Heart left ventricle (tissue), 16 donors: ENCODE data around the gene ADO. TPM values are rescaled to one million over a fixed set of nuclear protein-coding genes. Genes with fewer than 3 reads are reported as not detected.

Experiments
- ATAC-seq, 4 donors: fragments of 200-7000 bp; cut with Tn5 transposase; one replicate each; pipeline ENCODE4 v1.9.1; 2020 to 2022; ENCODE audit warnings: moderate library complexity in 4 of 4, mild to moderate bottlenecking in 3 of 4, moderate number of reproducible peaks in 1 of 4
- DNase-seq, 5 donors: peaks; one replicate each; pipeline ENCODE4 v3.0.0-alpha.2; 2020
- H3K27ac ChIP-seq, 12 donors: fragments of 200-600 bp; sonication (generic) in 4 of 12; one replicate each; pipeline versions ENCODE4 v1.5.0 to v1.8.0; 2016 to 2022; ENCODE audit warnings: mild to moderate bottlenecking in 2 of 12
- H3K27me3 ChIP-seq, 9 donors: fragments of 200-600 bp; sonication (generic) in 2 of 9; one replicate each; pipeline versions ENCODE4 v1.5.1 to v1.8.0; 2016 to 2022; ENCODE audit warnings: mild to moderate bottlenecking in 3 of 9
- H3K36me3 ChIP-seq, 9 donors: fragments of 200-600 bp; sonication (generic) in 2 of 9; one replicate each; pipeline versions ENCODE4 v1.5.0 to v1.8.0; 2018 to 2022; ENCODE audit warnings: mild to moderate bottlenecking in 2 of 9
- H3K4me1 ChIP-seq, 12 donors: fragments of 200-600 bp; sonication (generic) in 4 of 12; one replicate each; pipeline versions ENCODE4 v1.5.0 to v1.8.0; 2016 to 2022; ENCODE audit warnings: mild to moderate bottlenecking in 3 of 12
- H3K4me3 ChIP-seq, 12 donors: fragments of 200-600 bp; sonication (generic) in 4 of 12; one replicate each; pipeline versions ENCODE4 v1.5.0 to v1.8.0; 2017 to 2022; ENCODE audit warnings: mild to moderate bottlenecking in 9 of 12, moderate library complexity in 4 of 12
- H3K9me3 ChIP-seq, 12 donors: fragments of 200-600 bp; sonication (generic) in 4 of 12; one replicate each; pipeline versions ENCODE4 v1.5.0 to v1.8.0; 2016 to 2022; ENCODE audit warnings: mild to moderate bottlenecking in 1 of 12
- POLR2A ChIP-seq, 2 donors: fragments of 450-650 bp; IDR thresholded peaks; one replicate each; pipeline ENCODE4 v1.6.1; 2017; ENCODE audit warnings: antibody characterized with exemption in 2 of 2, mild to moderate bottlenecking in 2 of 2, moderate library complexity in 2 of 2
- WGBS, 4 donors: extraction: QIAGEN DNeasy Blood & Tissue Kit in 2 of 4; methylation state at CpG; one replicate each; pipeline versions ENCODE4 v1.1.5 to v1.1.7; 2013 to 2018; 5-methylcytosine and 5-hydroxymethylcytosine counted together
- intact Hi-C, 10 donors: fragments of 100-400 bp; cut with DNase I; formaldehyde crosslinking; loops; one replicate each; pipeline versions ENCODE4 v1.11.1 to v1.14.2; 2022
- polyA plus RNA-seq, 2 donors: library from polyadenylated mRNA; stranded (reverse); fragments of 200-250 nt; gene quantifications; one replicate each; pipeline ENCODE4 v1.2.3, GENCODE V29; 2013
- total RNA-seq, 9 donors: library from RNA; depleted of rRNA in 2 of 9; stranded (reverse); fragments of >200 nt in 2 of 9; fragmentation: NEBNext Ultra II Directional in 3 of 9; extraction: Animal tissue kit (Norgen Biotek cat#: 25700) in 3 of 9; gene quantifications; one replicate each; pipeline versions ENCODE4 v1.1.0 to v1.2.4, GENCODE V29; 2016 to 2023
- TF ChIP-seq, protein P1 (sequence below), 12 donors: fragments of 200-600 bp; sonication (generic) in 4 of 12; IDR thresholded peaks; one replicate each; pipeline versions ENCODE4 v1.5.0 to v1.8.0; 2018 to 2022; ENCODE audit warnings: antibody characterized with exemption in 12 of 12, mild to moderate bottlenecking in 5 of 12
- donor health status: ischemic (EF 13 %, LVEDD 7.1; RV severe dilation, severe dysfunction).
- donor health status: healthy with polysubstance abuse.
- donor health status: DM: no; HTN: yes; CAD: no.
- donor health status: DM: no; HTN: no; CAD: no.
- donor health status: ischemic (EF 25% LVEDD 6.9; RV normal size, moderate dysfunction).
- donor health status: ischemic (EF 25% LVEDD 5.7; RV mildly dilated, moderate dysfunction).
- donor health status: healthy.
- donor health status: DM: yes; HTN: yes; CAD: no.
- donor health status: ischemic (EF 35%, LVEDD 5.7; RV mildly dilated, moderate dysfunction).
- donor health status: nonischemic (EF 11% LVEDD 7.7; RV severe dilation, severe dysfunction).
- donor health status: DM: yes; HTN: yes; CAD: no.
- donor health status: PGD.
- donor health status: ischemic (EF 29% LVEDD 5.4; RV normal size, mild dysfunction).
- donor health status: nonischemic (EF 23%, LVEDD 6.1; RV moderate dilation, normal function).

ADO gene
- total and polyA plus RNA-seq, 11 donors, result 7.6 to 35.5 (median 19.7) TPM

DNA sequence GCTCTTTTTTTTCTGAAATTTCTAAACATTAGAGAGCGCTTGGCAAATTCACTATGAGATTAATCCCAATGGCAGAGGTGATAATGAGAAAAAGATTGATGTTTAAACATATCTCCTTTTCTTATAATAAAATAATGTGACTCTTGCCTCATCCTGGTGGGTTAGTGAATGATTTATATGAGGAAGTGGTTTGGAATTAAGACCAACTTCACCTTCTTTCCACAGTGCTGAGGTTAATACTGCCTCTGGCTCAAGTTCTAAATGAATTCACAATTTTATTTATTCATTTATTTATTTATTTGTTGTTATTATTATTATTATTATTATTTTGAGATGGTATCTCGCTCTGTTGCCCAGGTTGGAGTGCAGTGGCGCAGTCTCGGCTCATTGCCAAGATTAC, 40.5 kb upstream of the ADO start:
- intact Hi-C loops, result loop anchor here in 3 of 10 donors (5.0 kb wide), 2 partner anchors 38 to 43 kb away; partner anchors contain the start of gene ADO (in 1 of the 3)
- 97 to 98% (median 97%) methylated on average over 4 of the region's 4 CpGs for WGBS, 4 donors
- no peak for TF ChIP-seq POLR2A (IDR thresholded peaks at IDR 0.05)
- TF ChIP-seq, protein P1, sequence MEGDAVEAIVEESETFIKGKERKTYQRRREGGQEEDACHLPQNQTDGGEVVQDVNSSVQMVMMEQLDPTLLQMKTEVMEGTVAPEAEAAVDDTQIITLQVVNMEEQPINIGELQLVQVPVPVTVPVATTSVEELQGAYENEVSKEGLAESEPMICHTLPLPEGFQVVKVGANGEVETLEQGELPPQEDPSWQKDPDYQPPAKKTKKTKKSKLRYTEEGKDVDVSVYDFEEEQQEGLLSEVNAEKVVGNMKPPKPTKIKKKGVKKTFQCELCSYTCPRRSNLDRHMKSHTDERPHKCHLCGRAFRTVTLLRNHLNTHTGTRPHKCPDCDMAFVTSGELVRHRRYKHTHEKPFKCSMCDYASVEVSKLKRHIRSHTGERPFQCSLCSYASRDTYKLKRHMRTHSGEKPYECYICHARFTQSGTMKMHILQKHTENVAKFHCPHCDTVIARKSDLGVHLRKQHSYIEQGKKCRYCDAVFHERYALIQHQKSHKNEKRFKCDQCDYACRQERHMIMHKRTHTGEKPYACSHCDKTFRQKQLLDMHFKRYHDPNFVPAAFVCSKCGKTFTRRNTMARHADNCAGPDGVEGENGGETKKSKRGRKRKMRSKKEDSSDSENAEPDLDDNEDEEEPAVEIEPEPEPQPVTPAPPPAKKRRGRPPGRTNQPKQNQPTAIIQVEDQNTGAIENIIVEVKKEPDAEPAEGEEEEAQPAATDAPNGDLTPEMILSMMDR (IDR thresholded peaks at IDR 0.05), result no peak

DNA sequence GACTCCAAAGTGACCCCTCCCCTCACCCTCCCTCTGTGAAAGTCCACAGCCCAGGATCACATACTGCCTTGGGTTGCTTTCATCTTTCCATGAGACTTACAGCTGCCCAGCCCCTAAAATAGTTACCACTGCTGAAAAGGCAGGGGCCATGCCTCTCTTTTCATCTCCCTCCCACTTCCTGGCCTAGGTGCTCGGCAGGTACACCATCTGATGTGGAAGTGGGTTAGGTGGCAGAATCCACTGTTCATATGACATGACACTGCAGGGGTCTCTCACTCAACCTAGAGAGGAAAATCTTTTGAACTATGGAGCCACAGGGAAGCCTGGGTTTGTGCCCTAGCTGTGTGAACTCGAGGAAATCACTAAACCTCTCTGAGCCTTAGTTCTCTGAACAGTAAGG, 38.8 kb upstream of the ADO start:
- Histone ChIP-seq H3K4me3 (no peak overlapping the region), H3K27ac (no peak overlapping the region), H3K36me3 (no peaks in the 10 kb centered on the region), H3K27me3 (no peaks in the 10 kb centered on the region), H3K4me1 (peaks cover 0 to 43% (median 21%) of the 10 kb centered on the region in 12 donors), H3K9me3 (no peaks in the 10 kb centered on the region)
- 90 to 96% (median 93%) methylated on average over 2 of the region's 2 CpGs for WGBS, 4 donors
- intact Hi-C loops, result no loop called here
- ATAC-seq (no peak), DNase-seq (no peak)
- TF ChIP-seq POLR2A (IDR thresholded peaks at IDR 0.05), result no peak
- TF ChIP-seq, protein P1 (IDR thresholded peaks at IDR 0.05), result no peak

More for the DNA sequence above, 40.5 kb upstream of the ADO start:
- DNase-seq (no peak), ATAC-seq (no peak)
- no peak overlapping the region for H3K4me3 ChIP-seq
- no peaks in the 10 kb centered on the region for H3K27me3 ChIP-seq
- H3K4me1 ChIP-seq, result peaks cover 0 to 39% (median 16%) of the 10 kb centered on the region in 12 donors
- peak overlapping the region in 6 of 12 donors; percentile 63 to 80 (median 71) for H3K27ac ChIP-seq
- H3K36me3 ChIP-seq, result no peaks in the 10 kb centered on the region
- H3K9me3 ChIP-seq, result no peaks in the 10 kb centered on the region

DNA sequence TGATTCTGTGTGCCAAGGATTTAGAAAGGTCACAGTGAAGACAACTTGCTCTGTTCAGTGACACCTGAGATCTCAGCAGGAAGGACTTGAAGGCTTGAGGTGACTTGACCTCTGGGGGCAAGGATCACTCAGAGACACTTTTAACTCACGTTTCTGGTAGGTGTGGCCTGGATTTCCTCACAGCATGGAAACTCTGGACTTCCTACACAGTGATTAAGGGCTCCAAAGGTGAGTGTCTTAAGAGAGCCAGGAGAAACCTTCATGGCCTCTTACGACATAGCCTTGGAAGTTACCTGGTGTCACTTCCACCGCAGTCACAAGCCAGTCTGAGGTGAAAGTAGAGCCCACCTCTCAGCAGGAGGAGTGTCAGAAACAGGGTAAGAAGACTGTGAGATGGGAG, 38.1 kb upstream of the ADO start:
- TF ChIP-seq, protein P1 (IDR thresholded peaks at IDR 0.05), result no peak
- no peak for TF ChIP-seq POLR2A (IDR thresholded peaks at IDR 0.05)
- no peak for ATAC-seq
- Histone ChIP-seq H3K27ac (no peak overlapping the region), H3K9me3 (no peaks in the 10 kb centered on the region), H3K4me1 (peaks cover 0 to 42% (median 17%) of the 10 kb centered on the region in 12 donors), H3K27me3 (no peaks in the 10 kb centered on the region), H3K36me3 (no peaks in the 10 kb centered on the region), H3K4me3 (no peak overlapping the region)
- DNase-seq, result no peak
- WGBS, 4 donors, result 66 to 75% (median 71%) methylated on average over 3 of the region's 3 CpGs
- intact Hi-C loops, result no loop called here

DNA sequence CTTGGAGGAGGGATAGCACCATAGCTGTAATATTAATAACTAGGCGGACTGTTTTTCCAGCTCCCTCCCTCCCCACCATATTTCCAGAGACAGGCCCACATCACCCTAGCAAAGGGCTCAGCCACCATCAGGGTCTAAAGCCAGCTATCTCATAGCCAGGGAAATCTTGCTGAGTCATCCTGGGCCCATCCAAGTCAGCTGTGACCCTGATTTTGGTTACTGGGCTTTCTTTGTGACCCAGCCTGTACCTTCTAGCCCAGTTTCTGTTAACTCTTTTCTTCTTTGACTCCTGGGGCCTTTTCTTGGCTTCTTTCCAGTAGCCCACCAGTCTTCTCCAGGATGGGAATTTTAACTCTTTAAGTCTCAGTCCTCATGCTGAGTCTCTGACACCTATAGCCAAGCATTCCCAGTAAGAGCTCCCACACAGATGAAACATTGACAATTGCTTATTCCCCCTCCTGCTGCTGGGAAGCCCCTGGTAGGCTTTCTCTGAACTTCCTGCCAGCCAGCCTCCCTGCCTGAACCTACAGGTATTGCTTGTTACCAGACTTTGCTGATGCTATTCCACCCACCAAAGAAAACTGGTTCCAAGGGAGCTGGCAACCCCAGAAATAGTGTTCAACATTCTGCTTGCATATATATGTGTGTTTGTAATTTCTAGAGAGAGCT, 34.8 kb upstream of the ADO start:
- Histone ChIP-seq H3K27ac (no peak overlapping the region), H3K4me1 (peaks cover 0 to 32% (median 16%) of the 10 kb centered on the region in 12 donors), H3K36me3 (no peaks in the 10 kb centered on the region), H3K4me3 (no peak overlapping the region), H3K9me3 (no peaks in the 10 kb centered on the region), H3K27me3 (no peaks in the 10 kb centered on the region)
- TF ChIP-seq POLR2A (IDR thresholded peaks at IDR 0.05), result no peak
- TF ChIP-seq, protein P1 (IDR thresholded peaks at IDR 0.05), result no peak
- intact Hi-C loops, result no loop called here
- ATAC-seq (peak in 3 of 4 donors; percentile 35 to 66 (median 61)), DNase-seq (no peak)
- WGBS, 4 donors, result 86 to 100% (median 97%) methylated on average over 1 of the region's 1 CpG
